Endodermal cell (in vitro differentiated cells): ENCODE measurements around the gene TTLL9. TPM values are rescaled to one million over a fixed set of nuclear protein-coding genes. Genes with fewer than 3 reads are reported as not detected.

ENCODE experiments used
- DNase-seq: peaks from one replicate; pipeline ENCODE4 v3.0.0-alpha.2; 2017
- H3K27ac ChIP-seq: 2 replicates; pipeline ENCODE4 v1.5.1; 2013; ENCODE audit warnings: mild to moderate bottlenecking, low read depth, low read length, moderate library complexity
- H3K27me3 ChIP-seq: 2 replicates; pipeline ENCODE4 v1.6.1; 2013; ENCODE audit warnings: mild to moderate bottlenecking, low read length, moderate library complexity; ENCODE audit not compliant: insufficient read depth, control insufficient read depth, poor library complexity, severe bottlenecking
- H3K36me3 ChIP-seq: 2 replicates; pipeline ENCODE4 v1.7.0; 2013; ENCODE audit warnings: mild to moderate bottlenecking, low read length, moderate library complexity; ENCODE audit not compliant: control insufficient read depth, insufficient read depth
- H3K4me1 ChIP-seq: one replicate; pipeline ENCODE4 v1.7.0; 2013; ENCODE audit warnings: low read length; ENCODE audit not compliant: control insufficient read depth, insufficient read depth
- H3K4me3 ChIP-seq: 2 replicates; pipeline ENCODE4 v1.5.1; 2013; ENCODE audit warnings: mild to moderate bottlenecking, low read length, moderate library complexity
- H3K9ac ChIP-seq: 2 replicates; pipeline ENCODE4 v1.6.1; 2013; ENCODE audit warnings: mild to moderate bottlenecking, low read length, moderate library complexity; ENCODE audit not compliant: poor library complexity, severe bottlenecking; ENCODE audit errors: extremely low read depth
- H3K9me3 ChIP-seq: 2 replicates; pipeline ENCODE4 v1.6.1; 2013; ENCODE audit warnings: mild to moderate bottlenecking, low read length, moderate library complexity; ENCODE audit not compliant: control insufficient read depth
- H3K27ac Mint-ChIP-seq: 2 replicates; pipeline ENCODE4 v1.8.0; 2020; ENCODE audit warnings: mixed read lengths
- H3K27me3 Mint-ChIP-seq: 2 replicates; pipeline ENCODE4 v1.8.0; 2021; ENCODE audit warnings: mild to moderate bottlenecking, mixed read lengths; ENCODE audit not compliant: insufficient read depth
- H3K36me3 Mint-ChIP-seq: 2 replicates; pipeline ENCODE4 v1.8.0; 2020; ENCODE audit warnings: low read depth, mixed read lengths
- H3K4me1 Mint-ChIP-seq: 2 replicates; pipeline ENCODE4 v1.8.0; 2020; ENCODE audit warnings: mixed read lengths
- H3K4me3 Mint-ChIP-seq: 2 replicates; pipeline ENCODE4 v1.8.0; 2020; ENCODE audit warnings: mild to moderate bottlenecking, moderate library complexity, mixed read lengths
- H3K9me3 Mint-ChIP-seq: 2 replicates; pipeline ENCODE4 v1.8.0; 2020; ENCODE audit warnings: mild to moderate bottlenecking, mixed read lengths
- WGBS, 2 experiments: methylation state at CpG; one replicate each; pipeline versions ENCODE4 v1.1.5 to v1.1.7; 2013; ENCODE audit warnings: missing lambda C conversion rate in 2 of 2, mixed read lengths in 1 of 2; ENCODE audit not compliant: insufficient coverage in 1 of 2, insufficient read length in 1 of 2; 5-methylcytosine and 5-hydroxymethylcytosine counted together
- total RNA-seq, 2 donors: library from RNA; stranded (reverse); fragmentation: NEBNext Ultra II Directional in 1 of 2; extraction: Animal tissue kit (Norgen Biotek cat#: 25700) in 1 of 2; gene quantifications; 2 replicates in 1 of 2; 3 replicates in 1 of 2; pipeline ENCODE4 v1.2.1, GENCODE V29; 2021
- TF ChIP-seq, protein P1 (sequence below): fragments of 200-600 bp; sonication (generic); conservative IDR thresholded peaks from 2 replicates; pipeline ENCODE4 v1.5.0; 2021; ENCODE audit warnings: antibody characterized with exemption, mild to moderate bottlenecking

TTLL9 gene
- total RNA-seq, 2 donors from 2014 or later: 0.29 to 0.51 TPM

GRCh38 chr20:31922181-31922580, 51.7 kb downstream of the TTLL9 start:
- peaks cover 6% of the 10 kb centered on the region for H3K4me1 Mint-ChIP-seq
- H3K27ac Mint-ChIP-seq: no peak overlapping the region
- no peaks in the 10 kb centered on the region for H3K9me3 Mint-ChIP-seq
- Histone ChIP-seq H3K9me3 (peaks cover 6% of the 10 kb centered on the region), H3K4me3 (no peak overlapping the region), H3K27ac (no peak overlapping the region), H3K9ac (no peak overlapping the region), H3K27me3 (no peaks in the 10 kb centered on the region), H3K4me1 (no peaks in the 10 kb centered on the region), H3K36me3 (no peaks in the 10 kb centered on the region)
- no peak for DNase-seq
- H3K36me3 Mint-ChIP-seq: no peaks in the 10 kb centered on the region
- WGBS, 2 experiments: 89 to 90% methylated on average over 4 of the region's 4 CpGs
- peaks cover 7% of the 10 kb centered on the region for H3K27me3 Mint-ChIP-seq
- H3K4me3 Mint-ChIP-seq: no peak overlapping the region
- TF ChIP-seq, protein P1, sequence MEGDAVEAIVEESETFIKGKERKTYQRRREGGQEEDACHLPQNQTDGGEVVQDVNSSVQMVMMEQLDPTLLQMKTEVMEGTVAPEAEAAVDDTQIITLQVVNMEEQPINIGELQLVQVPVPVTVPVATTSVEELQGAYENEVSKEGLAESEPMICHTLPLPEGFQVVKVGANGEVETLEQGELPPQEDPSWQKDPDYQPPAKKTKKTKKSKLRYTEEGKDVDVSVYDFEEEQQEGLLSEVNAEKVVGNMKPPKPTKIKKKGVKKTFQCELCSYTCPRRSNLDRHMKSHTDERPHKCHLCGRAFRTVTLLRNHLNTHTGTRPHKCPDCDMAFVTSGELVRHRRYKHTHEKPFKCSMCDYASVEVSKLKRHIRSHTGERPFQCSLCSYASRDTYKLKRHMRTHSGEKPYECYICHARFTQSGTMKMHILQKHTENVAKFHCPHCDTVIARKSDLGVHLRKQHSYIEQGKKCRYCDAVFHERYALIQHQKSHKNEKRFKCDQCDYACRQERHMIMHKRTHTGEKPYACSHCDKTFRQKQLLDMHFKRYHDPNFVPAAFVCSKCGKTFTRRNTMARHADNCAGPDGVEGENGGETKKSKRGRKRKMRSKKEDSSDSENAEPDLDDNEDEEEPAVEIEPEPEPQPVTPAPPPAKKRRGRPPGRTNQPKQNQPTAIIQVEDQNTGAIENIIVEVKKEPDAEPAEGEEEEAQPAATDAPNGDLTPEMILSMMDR: no peak

GRCh38 chr20:31922588-31922987, 52.2 kb downstream of the TTLL9 start:
- H3K4me3 Mint-ChIP-seq: no peak overlapping the region
- Histone ChIP-seq H3K9me3 (peaks cover 2% of the 10 kb centered on the region), H3K4me3 (no peak overlapping the region), H3K27ac (no peak overlapping the region), H3K4me1 (no peaks in the 10 kb centered on the region), H3K36me3 (no peaks in the 10 kb centered on the region), H3K9ac (no peak overlapping the region), H3K27me3 (no peaks in the 10 kb centered on the region)
- peaks cover 7% of the 10 kb centered on the region for H3K27me3 Mint-ChIP-seq
- H3K4me1 Mint-ChIP-seq: peaks cover 6% of the 10 kb centered on the region
- 94 to 100% methylated on average over 4 of the region's 4 CpGs for WGBS, 2 experiments
- H3K36me3 Mint-ChIP-seq: no peaks in the 10 kb centered on the region
- H3K27ac Mint-ChIP-seq: no peak overlapping the region
- TF ChIP-seq, protein P1: no peak
- H3K9me3 Mint-ChIP-seq: no peaks in the 10 kb centered on the region
- no peak for DNase-seq

DNA sequence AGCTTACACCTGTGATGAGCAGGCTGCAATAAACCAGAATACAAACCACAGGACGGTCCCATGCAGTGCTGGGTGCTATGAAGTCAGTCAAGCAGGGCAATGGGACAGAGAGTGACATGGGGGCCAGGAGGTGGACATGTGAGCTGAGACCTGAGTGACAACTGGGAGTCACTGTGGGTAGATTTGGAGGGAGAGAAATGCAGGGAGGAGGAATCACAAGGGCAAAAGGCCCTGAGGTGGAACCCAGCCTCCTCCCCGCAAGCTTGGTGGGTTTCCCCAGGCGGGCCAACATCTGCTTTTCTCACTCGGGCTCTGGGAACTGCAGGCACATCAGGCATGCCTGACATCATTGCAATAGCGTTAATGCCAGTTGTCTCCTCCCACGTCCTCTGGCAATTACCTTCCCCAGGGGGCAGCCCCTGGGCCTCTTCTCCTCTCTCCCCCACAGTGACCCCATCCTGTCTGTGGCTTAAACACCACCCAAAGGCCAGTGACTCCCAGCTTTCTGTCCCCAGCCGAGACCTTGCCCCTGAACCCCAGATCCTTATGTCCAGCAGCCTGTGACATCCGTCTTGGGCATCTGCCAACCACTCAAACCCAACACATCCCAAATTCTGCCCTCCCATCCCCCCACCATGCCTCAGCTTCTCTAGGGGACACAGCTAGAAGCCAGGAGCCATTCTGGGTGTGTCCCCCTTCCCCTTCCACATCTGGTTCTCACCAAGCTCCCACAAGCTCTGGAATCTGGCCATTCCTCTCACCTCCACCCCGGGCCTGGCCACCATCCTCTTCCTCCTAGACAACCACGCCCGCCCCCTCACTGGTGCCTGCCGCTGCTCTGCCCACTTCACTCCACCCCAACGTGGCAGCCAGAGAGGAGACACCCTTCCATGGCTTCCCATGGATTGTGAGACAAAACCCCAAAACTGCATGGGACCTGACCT, 53.2 kb downstream of the TTLL9 start:
- Histone ChIP-seq H3K4me1 (no peaks in the 10 kb centered on the region), H3K9ac (no peak overlapping the region), H3K36me3 (no peaks in the 10 kb centered on the region), H3K9me3 (no peaks in the 10 kb centered on the region), H3K27me3 (no peaks in the 10 kb centered on the region), H3K4me3 (no peak overlapping the region), H3K27ac (no peak overlapping the region)
- Mint-ChIP-seq H3K36me3 (no peaks in the 10 kb centered on the region), H3K4me3 (no peak overlapping the region), H3K27me3 (peaks cover 7% of the 10 kb centered on the region), H3K27ac (no peak overlapping the region), H3K9me3 (no peaks in the 10 kb centered on the region), H3K4me1 (peaks cover 1% of the 10 kb centered on the region)
- no peak for DNase-seq
- TF ChIP-seq, protein P1: no peak
- WGBS, 2 experiments: 80 to 85% methylated on average over 12 to 13 of the region's 13 CpGs
